Erythroblast (primary cell): Measurements from ENCODE around the gene SHD.

Source experiments
- DNase-seq, 2 experiments: peaks; one replicate each; lab custom pipeline; 2025; lab: John Stamatoyannopoulos, UW
- GATA1 ChIP-seq: IDR thresholded peaks from 2 replicates; pipeline ENCODE4 v1.6.1; 2011; ENCODE audit warnings: low read depth, mild to moderate bottlenecking, control low read depth, low read length, moderate library complexity

The SHD gene

GRCh38 chr19:4338441-4339355 is 59.6 kb downstream of the SHD start, which contains the start of gene STAP2:
Gene STAP2, minus strand, starts transcription at chr19:4338827. Its CDS starts 74 bp downstream, at chr19:4338753.
- peak; percentile 61 to 70 for DNase-seq
- no peak for TF ChIP-seq GATA1
